GM23248 (cell line): ENCODE data around the gene CDK9.

Experiments
- EZH2 ChIP-seq: fragments of 200-600 bp; sonication (generic); IDR thresholded peaks from 2 replicates; pipeline ENCODE4 v1.6.1; 2018; ENCODE audit warnings: antibody characterized with exemption, mild to moderate bottlenecking; ENCODE audit not compliant: insufficient read depth, poor library complexity, severe bottlenecking
- EZH2phosphoT487 ChIP-seq: fragments of 200-600 bp; sonication (generic); IDR thresholded peaks from 2 replicates; pipeline ENCODE4 v1.6.1; 2018; ENCODE audit warnings: antibody characterized with exemption, moderate library complexity, mild to moderate bottlenecking, low read depth; ENCODE audit not compliant: insufficient read depth

DNA sequence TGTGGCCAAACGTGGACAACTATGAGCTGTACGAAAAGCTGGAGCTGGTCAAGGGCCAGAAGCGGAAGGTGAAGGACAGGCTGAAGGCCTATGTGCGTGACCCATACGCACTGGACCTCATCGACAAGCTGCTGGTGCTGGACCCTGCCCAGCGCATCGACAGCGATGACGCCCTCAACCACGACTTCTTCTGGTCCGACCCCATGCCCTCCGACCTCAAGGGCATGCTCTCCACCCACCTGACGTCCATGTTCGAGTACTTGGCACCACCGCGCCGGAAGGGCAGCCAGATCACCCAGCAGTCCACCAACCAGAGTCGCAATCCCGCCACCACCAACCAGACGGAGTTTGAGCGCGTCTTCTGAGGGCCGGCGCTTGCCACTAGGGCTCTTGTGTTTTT lies 3.3 kb downstream of the CDK9 start:
- TF ChIP-seq EZH2 (no peak), EZH2phosphoT487 (no peak)
